GM19397 (cell line): Measurements from ENCODE around the gene POLR1E.
A peak's percentile ranks its signal among the peaks of the same experiment; 100 is the strongest.

Experiments used
- ATAC-seq: cut with Tn5 transposase; IDR thresholded peaks from one replicate; pipeline ENCODE4 v1.9.1; 2021; ENCODE audit warnings: mild to moderate bottlenecking, moderate library complexity; ENCODE audit not compliant: unreplicated experiment

Gene POLR1E

GRCh38 chr9:37485389-37486255, at the start of gene POLR1E:
Gene POLR1E, plus strand, starts transcription at chr9:37485948. Its CDS starts 100 bp downstream, at chr9:37486048.
- ATAC-seq = peak; percentile 94

GRCh38 chr9:37436540-37436939, 49.2 kb upstream of the POLR1E start:
- no peak for ATAC-seq

- ATAC-seq = no peak
These were observed 48.7 kb upstream of the POLR1E start for GRCh38 chr9:37437010-37437409.

- no peak for ATAC-seq
These were observed 48.1 kb upstream of the POLR1E start for GRCh38 chr9:37437621-37438020.

- no peak for ATAC-seq
These were observed 47.4 kb upstream of the POLR1E start for GRCh38 chr9:37438359-37438758.

- no peak for ATAC-seq
These were observed 43.9 kb upstream of the POLR1E start for GRCh38 chr9:37441776-37442370.

- ATAC-seq = no peak
These were observed 43.2 kb upstream of the POLR1E start for GRCh38 chr9:37442556-37442955.

- ATAC-seq = no peak
These were observed 42.2 kb upstream of the POLR1E start for GRCh38 chr9:37443566-37443965.

GRCh38 chr9:37444890-37445289, 40.9 kb upstream of the POLR1E start:
- ATAC-seq = no peak

GRCh38 chr9:37445832-37446231, 39.9 kb upstream of the POLR1E start:
- no peak for ATAC-seq

- ATAC-seq = no peak
These were observed 39.3 kb upstream of the POLR1E start for GRCh38 chr9:37446401-37446800.

- ATAC-seq = no peak
These were observed 38.6 kb upstream of the POLR1E start for GRCh38 chr9:37447111-37447510.

GRCh38 chr9:37449862-37450632, 35.7 kb upstream of the POLR1E start:
- ATAC-seq = no peak

GRCh38 chr9:37451628-37452027, 34.1 kb upstream of the POLR1E start:
- no peak for ATAC-seq

- ATAC-seq = no peak
These were observed 33.1 kb upstream of the POLR1E start for GRCh38 chr9:37452611-37453010.

GRCh38 chr9:37453827-37454226, 31.9 kb upstream of the POLR1E start:
- no peak for ATAC-seq

- no peak for ATAC-seq
These were observed 31.5 kb upstream of the POLR1E start for GRCh38 chr9:37454238-37454637.

GRCh38 chr9:37455884-37456647, 29.7 kb upstream of the POLR1E start:
- no peak for ATAC-seq

GRCh38 chr9:37456817-37457216, 28.9 kb upstream of the POLR1E start:
- ATAC-seq = no peak

GRCh38 chr9:37464006-37464405, 21.7 kb upstream of the POLR1E start:
- ATAC-seq = no peak
